Panc1 (cell line): Measurements from ENCODE around the gene TBCB. TPM values are rescaled to one million over a fixed set of nuclear protein-coding genes. Genes with fewer than 3 reads are reported as not detected.

Source experiments
- ATAC-seq: fragments of 200-7000 bp; cut with Tn5 transposase; 2 replicates; pipeline ENCODE4 v1.9.1; 2020; ENCODE audit warnings: mild to moderate bottlenecking, moderate library complexity
- BruUV-seq: library from RNA; stranded (reverse); fragments of 400-500 nt; replicated peaks from 2 replicates; lab custom pipeline; 2021; lab: Mats Ljungman, UMichigan
- CTCF ChIA-PET: fragments of 300-600 bp; sonication (Branson Sonifier 250); formaldehyde crosslinking; loops from one replicate; lab custom pipeline; 2022; ENCODE audit warnings: antibody characterized with exemption; lab: Charles Lee
- POLR2A ChIA-PET: fragments of 300-600 bp; sonication (Branson Sonifier 250); formaldehyde crosslinking; loops from one replicate; lab custom pipeline; 2022; ENCODE audit warnings: antibody characterized with exemption; lab: Charles Lee
- DNase-seq: peaks from one replicate; pipeline ENCODE4 v3.0.0-alpha.2; 2010; ENCODE audit warnings: low read depth, low spot score
- H3K27ac ChIP-seq: 2 replicates; pipeline ENCODE4 v1.5.1; 2011; ENCODE audit warnings: mild to moderate bottlenecking, low read length, inconsistent platforms
- H3K27me3 ChIP-seq: fragments of 200-500 bp; sonication (Bioruptor generic); 2 replicates; pipeline ENCODE4 v1.6.0; 2014; ENCODE audit warnings: low read length, inconsistent platforms; ENCODE audit not compliant: control insufficient read depth, insufficient read depth
- H3K36me3 ChIP-seq: fragments of 200-500 bp; sonication (Bioruptor generic); 2 replicates; pipeline ENCODE4 v1.5.1; 2014; ENCODE audit warnings: inconsistent platforms, mild to moderate bottlenecking, low read length, moderate library complexity; ENCODE audit not compliant: control insufficient read depth, insufficient read depth
- H3K4me1 ChIP-seq: 2 replicates; pipeline ENCODE4 v1.5.1; 2011; ENCODE audit warnings: inconsistent platforms, mild to moderate bottlenecking, low read length, moderate library complexity; ENCODE audit not compliant: control insufficient read depth, insufficient read depth
- H3K4me3 ChIP-seq, 2 experiments: 2 replicates each; pipeline ENCODE4 v1.5.1; 2011 to 2012; ENCODE audit warnings: low read depth in 2 of 2, low read length in 2 of 2, mild to moderate bottlenecking in 2 of 2, inconsistent platforms in 1 of 2, moderate library complexity in 1 of 2
- H3K9me3 ChIP-seq: fragments of 200-500 bp; sonication (Bioruptor generic); 2 replicates; pipeline ENCODE4 v1.5.1; 2014; ENCODE audit warnings: low read depth, mild to moderate bottlenecking, inconsistent platforms, low read length, moderate library complexity; ENCODE audit not compliant: control insufficient read depth, insufficient read depth
- CTCF ChIP-seq: fragments of 450-650 bp; IDR thresholded peaks from 2 replicates; pipeline ENCODE4 v1.5.1; 2017; ENCODE audit warnings: mild to moderate bottlenecking
- POLR2AphosphoS5 ChIP-seq: IDR thresholded peaks from 2 replicates; pipeline ENCODE4 v1.6.1; 2012; ENCODE audit warnings: mild to moderate bottlenecking, low read depth, low read length, moderate library complexity
- REST ChIP-seq, 2 experiments: IDR thresholded peaks; 2 replicates each; pipeline ENCODE4 v1.6.1; 2011 to 2012; ENCODE audit warnings: low read depth in 2 of 2, control low read depth in 1 of 2, low read length in 1 of 2, mild to moderate bottlenecking in 1 of 2, moderate library complexity in 1 of 2; ENCODE audit not compliant: insufficient read depth in 1 of 2
- SIN3A ChIP-seq: IDR thresholded peaks from 2 replicates; pipeline ENCODE4 v1.6.1; 2012; ENCODE audit warnings: low read depth, mild to moderate bottlenecking, low read length, moderate library complexity, borderline replicate concordance; ENCODE audit not compliant: insufficient read depth
- TCF7L2 ChIP-seq: IDR thresholded peaks from 2 replicates; pipeline ENCODE4 v1.6.1; 2011; ENCODE audit warnings: mild to moderate bottlenecking, low read depth, low read length, inconsistent platforms
- in situ Hi-C: cut with HindIII; loops from 2 replicates; pipeline ENCODE4 v1.10.0; 2016; ENCODE audit warnings: low sequenced_read_pairs, low pct_unique_long_range_greater_than_20kb
- intact Hi-C: fragments of 100-400 bp; cut with micrococcal nuclease; formaldehyde crosslinking; loops from one replicate; pipeline ENCODE4 v1.10.0; 2022; ENCODE audit not compliant: unreplicated experiment
- total RNA-seq: library from RNA; stranded (reverse); gene quantifications from one replicate; pipeline ENCODE4 v1.2.1, GENCODE V29; 2021; ENCODE audit not compliant: unreplicated experiment

The TBCB gene
- total RNA-seq, 1 experiment from 2014 or later: 496 TPM

- DNase-seq (no peak), ATAC-seq (no peak)
- ChIA-PET CTCF (interaction anchor here (0.5 to 0.6 kb wide), 2 partner anchors 248 to 459 kb away, joined by 7 to 13 read pairs; no protein-coding TSS in a partner anchor), POLR2A (interaction anchor here (0.6 kb wide), 1 partner anchor 231 kb away, joined by 5 read pairs; no protein-coding TSS in a partner anchor)
- no peaks in the 10 kb centered on the region for H3K9me3 ChIP-seq
- intact Hi-C loops: no loop called here
- H3K36me3 ChIP-seq: no peaks in the 10 kb centered on the region; the same call in 1 of the 2 replicates
- TSS peak; percentile 22 for BruUV-seq
- in situ Hi-C loops: no loop called here
- peaks cover 7% of the 10 kb centered on the region for H3K4me1 ChIP-seq
- H3K4me3 ChIP-seq: no peak overlapping the region
- no peak overlapping the region for H3K27ac ChIP-seq
- no peaks in the 10 kb centered on the region for H3K27me3 ChIP-seq
- TF ChIP-seq POLR2AphosphoS5 (no peak), SIN3A (no peak), REST (IDR thresholded peaks at IDR 0.05; ENCODE audit: insufficient read depth in 1 of 2, low read depth in 2 of 2, low read length in 1 of 2) (no peak), TCF7L2 (no peak), CTCF (no peak)
These were observed 4.1 kb upstream of the TBCB start for GRCh38 chr19:36111200-36111539.

- CTCF ChIA-PET: no interaction called here
- no peaks in the 10 kb centered on the region for H3K27me3 ChIP-seq
- H3K4me3 ChIP-seq: no peak overlapping the region
- H3K9me3 ChIP-seq: no peaks in the 10 kb centered on the region
- TF ChIP-seq TCF7L2 (no peak), POLR2AphosphoS5 (no peak), CTCF (no peak), SIN3A (no peak), REST (IDR thresholded peaks at IDR 0.05; ENCODE audit: insufficient read depth in 1 of 2, low read depth in 2 of 2, low read length in 1 of 2) (no peak)
- peaks cover 14% of the 10 kb centered on the region for H3K4me1 ChIP-seq
- intact Hi-C loops (no loop called here), in situ Hi-C loops (no loop called here)
- H3K36me3 ChIP-seq: peaks cover 3% of the 10 kb centered on the region; the same call in 1 of the 2 replicates
- POLR2A ChIA-PET: no interaction called here
- BruUV-seq: no TSS peak
- ATAC-seq (no peak), DNase-seq (no peak)
- no peak overlapping the region for H3K27ac ChIP-seq
These were observed 2.6 kb upstream of the TBCB start for GRCh38 chr19:36112678-36113077.
